ENCODE results near the gene OR10G2. TPM values are rescaled to one million over a fixed set of nuclear protein-coding genes. Genes with fewer than 3 reads are reported as not detected.
"Not testable (repeated sequence)": the region's sequence is repeated elsewhere in the genome, so short reads cannot be mapped to it uniquely, and the experiment has no call there.

OR10G2 gene
- total RNA-seq, 2 donors from 2014 or later: not detected

DNA sequence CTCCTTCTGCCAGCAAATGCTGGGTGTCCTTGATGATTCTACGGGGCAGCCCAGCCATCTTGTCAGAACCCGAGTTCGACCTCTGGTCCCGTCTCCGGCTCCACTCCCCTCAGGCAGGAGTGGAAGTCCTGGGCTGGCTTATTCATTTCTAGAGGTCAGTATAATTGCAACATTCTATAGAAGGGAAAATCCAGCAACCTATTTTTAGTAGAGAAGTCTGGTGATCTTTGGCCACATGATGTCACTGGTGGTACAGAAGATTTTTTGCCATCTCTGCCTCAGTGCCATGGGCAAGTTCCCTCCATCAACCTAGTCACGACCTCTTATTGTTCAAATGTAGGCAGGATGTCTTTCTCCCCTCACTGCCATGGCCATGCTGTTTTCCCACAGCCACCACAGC is 22.4 kb downstream of the OR10G2 start:
- no peaks in the 10 kb centered on the region for H3K9me3 ChIP-seq
- DNase-seq (no peak), ATAC-seq (no peak)
- 25 to 65% methylated on average over 1 to 6 of the region's 6 CpGs for WGBS, 2 donors
- H3K27ac ChIP-seq: no peak overlapping the region
- H3K27me3 ChIP-seq: no peaks in the 10 kb centered on the region
- no peak overlapping the region for H3K4me3 ChIP-seq
- no peaks in the 10 kb centered on the region for H3K36me3 ChIP-seq (replicated peaks in 1 of 2; ENCODE audit: insufficient read depth in 1 of 2, low read depth in 2 of 2)
- H3K4me1 ChIP-seq: no peaks in the 10 kb centered on the region
- TF ChIP-seq POLR2A (IDR thresholded peaks at IDR 0.05): no peak
- intact Hi-C loops (cut with DNase I): no loop called here

GRCh38 chr14:21602181-21602580 is 32.6 kb downstream of the OR10G2 start:
- H3K4me1 ChIP-seq; H3K36me3 ChIP-seq (replicated peaks in 1 of 2; ENCODE audit: insufficient read depth in 1 of 2, low read depth in 2 of 2); H3K27me3 ChIP-seq; ATAC-seq; H3K9me3 ChIP-seq; DNase-seq; H3K27ac ChIP-seq; intact Hi-C loops (cut with DNase I); H3K4me3 ChIP-seq: not testable (repeated sequence)
- WGBS, 2 donors: 47 to 75% methylated on average over 2 to 7 of the region's 8 CpGs

DNA sequence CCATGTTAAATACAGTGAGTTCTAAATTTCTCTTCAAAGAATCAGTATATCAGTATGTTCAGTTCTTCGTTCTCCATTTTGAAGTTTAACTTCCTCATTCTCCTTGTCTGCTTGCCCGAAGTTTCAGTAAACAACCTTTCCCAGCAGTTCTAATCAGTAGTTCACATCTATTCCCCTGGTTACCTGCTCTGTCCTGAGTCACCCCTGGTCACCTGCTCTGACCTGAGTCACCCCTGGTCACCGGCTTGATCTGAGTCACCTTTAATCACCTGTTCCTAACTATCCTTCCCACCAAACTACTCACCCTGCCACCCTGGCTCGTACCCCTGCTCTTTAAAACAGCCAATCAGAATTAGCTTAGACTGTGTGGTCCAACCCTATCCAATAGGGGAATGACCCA is 45.4 kb downstream of the OR10G2 start:
- 64 to 82% methylated on average over 4 of the region's 4 CpGs for WGBS, 2 donors
- intact Hi-C loops (cut with DNase I): no loop called here
- no peak for DNase-seq
- no peak for ATAC-seq
- peaks cover 0 to 8% (median 0%) of the 10 kb centered on the region in 3 donors for H3K9me3 ChIP-seq
- H3K4me3 ChIP-seq: no peak overlapping the region
- no peaks in the 10 kb centered on the region for H3K27me3 ChIP-seq
- no peaks in the 10 kb centered on the region for H3K36me3 ChIP-seq (replicated peaks in 1 of 2; ENCODE audit: insufficient read depth in 1 of 2, low read depth in 2 of 2)
- no peak for TF ChIP-seq POLR2A (IDR thresholded peaks at IDR 0.05)
- TF ChIP-seq CTCF (IDR thresholded peaks at IDR 0.05): no peak
- no peaks in the 10 kb centered on the region for H3K4me1 ChIP-seq
- H3K27ac ChIP-seq: no peak overlapping the region

Other genes starting within 250 kb of the OR10G2 start
- gene CHD8, start 178.8 kb downstream of the OR10G2 start, total RNA-seq: 10 to 100 TPM; 33.2 to 72.2 TPM
- gene RAB2B, start 158.0 kb downstream of the OR10G2 start, total RNA-seq: 10 to 100 TPM; 13.5 to 15.6 TPM
- gene TOX4, start 157.7 kb downstream of the OR10G2 start, total RNA-seq: 10 to 100 TPM; 13.2 to 31.6 TPM
- gene METTL3, start 123.6 kb downstream of the OR10G2 start, total RNA-seq: 10 to 100 TPM; 49.8 to 69.2 TPM
- 1 to 10 TPM; 7.8 to 9.2 TPM for gene SALL2, start 108.6 kb downstream of the OR10G2 start, total RNA-seq
- not detected for gene OR10G3, start 54.9 kb downstream of the OR10G2 start, total RNA-seq
- not detected for gene OR4E2, start 18.9 kb upstream of the OR10G2 start, total RNA-seq
- gene OR4E1, start 38.9 kb upstream of the OR10G2 start, total RNA-seq: not detected